ENCODE results near the gene DYNC1I1.

Gene DYNC1I1

GRCh38 chr7:95766086-95766485 lies 6.3 kb upstream of the DYNC1I1 start:
- Histone ChIP-seq H3K9ac (ENCODE audit: low read length) (no peak overlapping the region), H3K4me1 (ENCODE audit: control insufficient read depth, insufficient read depth, low read length) (no peaks in the 10 kb centered on the region), H3K9me3 (ENCODE audit: control insufficient read depth, insufficient read depth, low read depth, low read length) (no peaks in the 10 kb centered on the region), H3K36me3 (ENCODE audit: control insufficient read depth, insufficient read depth, low read length) (no peaks in the 10 kb centered on the region), H3K27me3 (ENCODE audit: control insufficient read depth, insufficient read depth, low read length) (no peaks in the 10 kb centered on the region; the same call in 1 of the 2 replicates), H3K4me3 (ENCODE audit: low read depth, low read length) (no peak overlapping the region), H3K27ac (ENCODE audit: low read depth, low read length) (no peak overlapping the region)

GRCh38 chr7:95766657-95767056 lies 5.7 kb upstream of the DYNC1I1 start:
- H3K9me3 ChIP-seq (ENCODE audit: control insufficient read depth, insufficient read depth, low read depth, low read length), result no peaks in the 10 kb centered on the region
- H3K9ac ChIP-seq (ENCODE audit: low read length), result no peak overlapping the region
- no peak overlapping the region for H3K4me3 ChIP-seq (ENCODE audit: low read depth, low read length)
- no peaks in the 10 kb centered on the region for H3K36me3 ChIP-seq (ENCODE audit: control insufficient read depth, insufficient read depth, low read length)
- H3K27ac ChIP-seq (ENCODE audit: low read depth, low read length), result no peak overlapping the region
- no peaks in the 10 kb centered on the region; the same call in 1 of the 2 replicates for H3K27me3 ChIP-seq (ENCODE audit: control insufficient read depth, insufficient read depth, low read length)
- H3K4me1 ChIP-seq (ENCODE audit: control insufficient read depth, insufficient read depth, low read length), result no peaks in the 10 kb centered on the region

GRCh38 chr7:95772771-95773581 lies 622 bp downstream of the DYNC1I1 start:
- peaks cover 29% of the 10 kb centered on the region for H3K27me3 ChIP-seq (ENCODE audit: control insufficient read depth, insufficient read depth, low read length)
- peaks cover 14% of the 10 kb centered on the region for H3K4me1 ChIP-seq (ENCODE audit: control insufficient read depth, insufficient read depth, low read length)
- peak overlapping the region; percentile 38 for H3K9ac ChIP-seq (ENCODE audit: low read length)
- no peak overlapping the region for H3K27ac ChIP-seq (ENCODE audit: low read depth, low read length)
- H3K36me3 ChIP-seq (ENCODE audit: control insufficient read depth, insufficient read depth, low read length), result no peaks in the 10 kb centered on the region
- H3K9me3 ChIP-seq (ENCODE audit: control insufficient read depth, insufficient read depth, low read depth, low read length), result no peaks in the 10 kb centered on the region
- peak overlapping the region; percentile 77 for H3K4me3 ChIP-seq (ENCODE audit: low read depth, low read length)

GRCh38 chr7:95776561-95777185 lies 4.3 kb downstream of the DYNC1I1 start:
- Histone ChIP-seq H3K9ac (ENCODE audit: low read length) (no peak overlapping the region), H3K4me3 (ENCODE audit: low read depth, low read length) (no peak overlapping the region), H3K9me3 (ENCODE audit: control insufficient read depth, insufficient read depth, low read depth, low read length) (no peaks in the 10 kb centered on the region), H3K4me1 (ENCODE audit: control insufficient read depth, insufficient read depth, low read length) (peaks cover 14% of the 10 kb centered on the region), H3K27me3 (ENCODE audit: control insufficient read depth, insufficient read depth, low read length) (peaks cover 29% of the 10 kb centered on the region), H3K27ac (ENCODE audit: low read depth, low read length) (no peak overlapping the region), H3K36me3 (ENCODE audit: control insufficient read depth, insufficient read depth, low read length) (no peaks in the 10 kb centered on the region)

- Histone ChIP-seq H3K4me1 (ENCODE audit: control insufficient read depth, insufficient read depth, low read length) (peaks cover 14% of the 10 kb centered on the region), H3K9ac (ENCODE audit: low read length) (no peak overlapping the region), H3K9me3 (ENCODE audit: control insufficient read depth, insufficient read depth, low read depth, low read length) (no peaks in the 10 kb centered on the region), H3K27me3 (ENCODE audit: control insufficient read depth, insufficient read depth, low read length) (peaks cover 25% of the 10 kb centered on the region), H3K4me3 (ENCODE audit: low read depth, low read length) (no peak overlapping the region), H3K36me3 (ENCODE audit: control insufficient read depth, insufficient read depth, low read length) (no peaks in the 10 kb centered on the region), H3K27ac (ENCODE audit: low read depth, low read length) (no peak overlapping the region)
Measured at GRCh38 chr7:95777269-95777668, 4.9 kb downstream of the DYNC1I1 start.

- Histone ChIP-seq H3K9ac (ENCODE audit: low read length) (no peak overlapping the region), H3K27ac (ENCODE audit: low read depth, low read length) (no peak overlapping the region), H3K4me1 (ENCODE audit: control insufficient read depth, insufficient read depth, low read length) (no peaks in the 10 kb centered on the region), H3K4me3 (ENCODE audit: low read depth, low read length) (no peak overlapping the region), H3K36me3 (ENCODE audit: control insufficient read depth, insufficient read depth, low read length) (no peaks in the 10 kb centered on the region), H3K27me3 (ENCODE audit: control insufficient read depth, insufficient read depth, low read length) (no peaks in the 10 kb centered on the region), H3K9me3 (ENCODE audit: control insufficient read depth, insufficient read depth, low read depth, low read length) (no peaks in the 10 kb centered on the region)
Measured at GRCh38 chr7:95780665-95781064, 8.3 kb downstream of the DYNC1I1 start.

GRCh38 chr7:95781961-95782586 lies 9.7 kb downstream of the DYNC1I1 start:
- Histone ChIP-seq H3K27ac (ENCODE audit: low read depth, low read length) (no peak overlapping the region), H3K4me3 (ENCODE audit: low read depth, low read length) (no peak overlapping the region), H3K36me3 (ENCODE audit: control insufficient read depth, insufficient read depth, low read length) (no peaks in the 10 kb centered on the region), H3K9me3 (ENCODE audit: control insufficient read depth, insufficient read depth, low read depth, low read length) (no peaks in the 10 kb centered on the region), H3K9ac (ENCODE audit: low read length) (no peak overlapping the region), H3K4me1 (ENCODE audit: control insufficient read depth, insufficient read depth, low read length) (0 out of 2 replicates have a peak, but pooled peaks cover 3% of the 10 kb centered on the region), H3K27me3 (ENCODE audit: control insufficient read depth, insufficient read depth, low read length) (no peaks in the 10 kb centered on the region)

GRCh38 chr7:95784796-95785195 lies 12.4 kb downstream of the DYNC1I1 start:
- 0 out of 2 replicates have a peak, but pooled peaks cover 3% of the 10 kb centered on the region for H3K4me1 ChIP-seq (ENCODE audit: control insufficient read depth, insufficient read depth, low read length)
- no peak overlapping the region for H3K4me3 ChIP-seq (ENCODE audit: low read depth, low read length)

GRCh38 chr7:95788258-95788657 lies 15.9 kb downstream of the DYNC1I1 start:
- no peak overlapping the region for H3K27ac ChIP-seq (ENCODE audit: low read depth, low read length)
- H3K4me1 ChIP-seq (ENCODE audit: control insufficient read depth, insufficient read depth, low read length), result 0 out of 2 replicates have a peak, but pooled peaks cover 3% of the 10 kb centered on the region
- no peak overlapping the region for H3K4me3 ChIP-seq (ENCODE audit: low read depth, low read length)
- H3K9ac ChIP-seq (ENCODE audit: low read length), result no peak overlapping the region
- peaks cover 15% of the 10 kb centered on the region; the same call in 1 of the 2 replicates for H3K27me3 ChIP-seq (ENCODE audit: control insufficient read depth, insufficient read depth, low read length)
- no peaks in the 10 kb centered on the region for H3K9me3 ChIP-seq (ENCODE audit: control insufficient read depth, insufficient read depth, low read depth, low read length)
- H3K36me3 ChIP-seq (ENCODE audit: control insufficient read depth, insufficient read depth, low read length), result no peaks in the 10 kb centered on the region

More at GRCh38 chr7:95784796-95785195, 12.4 kb downstream of the DYNC1I1 start:
- Histone ChIP-seq H3K27me3 (ENCODE audit: control insufficient read depth, insufficient read depth, low read length) (no peaks in the 10 kb centered on the region), H3K9me3 (ENCODE audit: control insufficient read depth, insufficient read depth, low read depth, low read length) (no peaks in the 10 kb centered on the region), H3K27ac (ENCODE audit: low read depth, low read length) (no peak overlapping the region), H3K9ac (ENCODE audit: low read length) (no peak overlapping the region), H3K36me3 (ENCODE audit: control insufficient read depth, insufficient read depth, low read length) (no peaks in the 10 kb centered on the region)

GRCh38 chr7:95788884-95789283 lies 16.5 kb downstream of the DYNC1I1 start:
- Histone ChIP-seq H3K4me3 (ENCODE audit: low read depth, low read length) (no peak overlapping the region), H3K27ac (ENCODE audit: low read depth, low read length) (no peak overlapping the region), H3K36me3 (ENCODE audit: control insufficient read depth, insufficient read depth, low read length) (no peaks in the 10 kb centered on the region), H3K27me3 (ENCODE audit: control insufficient read depth, insufficient read depth, low read length) (peaks cover 17% of the 10 kb centered on the region; the same call in 1 of the 2 replicates), H3K4me1 (ENCODE audit: control insufficient read depth, insufficient read depth, low read length) (0 out of 2 replicates have a peak, but pooled peaks cover 3% of the 10 kb centered on the region), H3K9me3 (ENCODE audit: control insufficient read depth, insufficient read depth, low read depth, low read length) (no peaks in the 10 kb centered on the region), H3K9ac (ENCODE audit: low read length) (no peak overlapping the region)

- Histone ChIP-seq H3K36me3 (ENCODE audit: control insufficient read depth, insufficient read depth, low read length) (no peaks in the 10 kb centered on the region), H3K4me1 (ENCODE audit: control insufficient read depth, insufficient read depth, low read length) (no peaks in the 10 kb centered on the region), H3K9me3 (ENCODE audit: control insufficient read depth, insufficient read depth, low read depth, low read length) (no peaks in the 10 kb centered on the region), H3K27ac (ENCODE audit: low read depth, low read length) (no peak overlapping the region), H3K9ac (ENCODE audit: low read length) (no peak overlapping the region), H3K4me3 (ENCODE audit: low read depth, low read length) (no peak overlapping the region), H3K27me3 (ENCODE audit: control insufficient read depth, insufficient read depth, low read length) (peaks cover 17% of the 10 kb centered on the region; the same call in 1 of the 2 replicates)
Measured at GRCh38 chr7:95793658-95794057, 21.3 kb downstream of the DYNC1I1 start.

Measured in HUES6 (cell line).